ENCODE results near the gene CFAP46.
"Not testable (repeated sequence)": the region's sequence is repeated elsewhere in the genome, so short reads cannot be mapped to it uniquely, and the experiment has no call there.

Gene CFAP46

DNA sequence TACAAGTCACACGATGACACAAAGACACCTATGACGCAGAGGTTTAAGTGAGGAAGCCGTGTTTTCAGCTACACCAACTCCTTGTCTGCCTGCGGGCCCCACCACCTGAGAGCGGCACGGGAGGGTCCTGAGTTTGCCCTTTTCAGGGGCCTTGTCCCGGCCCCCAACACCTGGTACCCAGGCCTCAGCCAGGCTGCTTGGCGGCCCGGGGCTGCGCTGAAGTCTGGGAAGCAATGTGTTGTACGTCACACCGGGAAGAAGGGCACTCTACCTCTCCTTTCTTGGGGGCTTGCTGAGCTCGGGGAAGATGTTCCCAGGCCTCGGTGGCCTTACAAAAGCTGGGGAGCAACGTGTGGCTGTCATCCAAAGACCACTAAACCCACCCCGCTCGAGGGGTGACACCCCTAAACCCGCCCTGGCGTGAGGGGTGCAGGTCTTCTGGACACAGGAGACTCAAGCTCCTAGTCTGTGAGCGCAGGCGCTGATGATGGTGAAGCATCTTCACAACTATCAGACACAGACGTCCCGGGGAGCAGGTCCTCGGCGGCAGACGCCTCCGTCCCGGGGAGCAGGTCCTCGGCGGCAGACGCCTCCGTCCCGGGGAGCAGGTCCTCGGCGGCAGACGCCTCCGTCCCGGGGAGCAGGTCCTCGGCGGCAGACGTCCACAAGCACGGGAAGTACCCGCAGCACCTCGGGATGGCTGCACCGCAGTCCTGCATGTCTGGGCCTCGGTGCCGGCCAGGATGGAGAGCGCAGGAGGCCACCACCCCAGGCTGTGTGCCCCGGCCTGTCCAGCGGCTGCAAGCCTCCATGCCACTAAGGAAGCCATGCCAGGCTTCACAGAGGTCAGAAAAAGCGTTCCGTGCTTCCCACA is 15.4 kb downstream of the CFAP46 start:
- no peak for DNase-seq (ENCODE audit: low read depth)

DNA sequence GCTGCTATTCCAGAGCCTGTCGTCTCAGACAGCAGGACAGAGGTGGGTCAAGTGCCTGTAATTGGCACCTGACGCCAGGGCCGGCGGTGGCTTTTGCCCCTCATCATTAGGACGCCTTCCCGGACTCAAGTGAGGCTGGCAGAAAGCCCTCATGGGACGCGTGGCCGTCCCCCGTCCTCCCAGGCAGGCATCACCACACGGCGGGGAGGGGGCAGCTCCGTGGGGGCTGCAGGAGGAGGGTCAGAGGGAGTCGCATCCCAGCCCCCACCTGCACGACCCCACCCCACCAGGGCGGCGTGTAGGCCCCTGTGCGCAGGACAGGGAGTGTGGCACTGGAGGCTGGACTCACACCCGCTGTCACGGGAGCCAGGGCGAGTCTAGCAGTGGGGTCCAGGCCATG is 16.3 kb downstream of the CFAP46 start:
- DNase-seq (ENCODE audit: low read depth): no peak

DNA sequence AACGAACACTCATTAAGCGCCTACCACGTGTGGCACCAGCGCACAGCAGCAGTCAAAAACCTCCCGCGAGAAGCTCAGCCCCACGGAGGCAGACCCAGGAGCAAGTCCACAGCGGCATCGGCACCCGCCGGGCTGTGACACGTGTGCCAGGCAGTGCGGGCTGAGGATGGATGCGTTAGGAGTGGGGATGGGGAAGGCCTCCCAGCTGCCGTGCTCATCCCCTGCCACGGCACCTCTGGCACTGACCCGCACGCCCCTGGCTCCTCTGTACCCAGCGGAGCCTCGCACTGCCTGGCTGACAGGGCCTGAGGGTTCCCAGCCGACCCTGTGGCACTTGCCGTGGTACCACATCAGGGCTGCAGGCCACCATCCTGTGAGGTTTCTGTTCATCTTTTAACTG is 16.8 kb downstream of the CFAP46 start:
- no peak for DNase-seq (ENCODE audit: low read depth)

DNA sequence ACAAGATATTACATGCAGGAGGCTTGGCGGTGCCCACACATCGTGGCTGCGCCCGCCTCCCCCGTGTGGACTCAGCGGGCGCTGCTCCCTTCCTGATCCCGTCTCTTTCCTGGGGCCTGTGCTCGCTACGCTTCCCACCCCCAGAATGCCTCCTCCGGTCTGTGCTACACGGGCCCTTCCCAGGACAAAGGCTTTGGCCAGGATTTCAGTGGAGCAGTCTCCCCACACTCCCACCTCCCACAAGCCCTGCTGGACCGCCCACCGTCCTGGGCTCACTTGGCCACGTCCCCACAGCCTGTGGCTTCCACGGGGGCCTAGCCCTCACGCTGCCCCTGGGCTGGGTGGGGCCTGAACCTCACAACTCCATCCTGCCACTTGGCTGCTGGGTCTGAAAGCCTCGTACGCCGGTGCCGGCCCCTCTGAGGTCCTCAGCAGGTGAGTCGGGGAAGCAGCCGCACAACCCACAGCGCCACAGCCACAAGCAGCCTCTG is 17.3 kb downstream of the CFAP46 start:
- no peak for DNase-seq (ENCODE audit: low read depth)

DNA sequence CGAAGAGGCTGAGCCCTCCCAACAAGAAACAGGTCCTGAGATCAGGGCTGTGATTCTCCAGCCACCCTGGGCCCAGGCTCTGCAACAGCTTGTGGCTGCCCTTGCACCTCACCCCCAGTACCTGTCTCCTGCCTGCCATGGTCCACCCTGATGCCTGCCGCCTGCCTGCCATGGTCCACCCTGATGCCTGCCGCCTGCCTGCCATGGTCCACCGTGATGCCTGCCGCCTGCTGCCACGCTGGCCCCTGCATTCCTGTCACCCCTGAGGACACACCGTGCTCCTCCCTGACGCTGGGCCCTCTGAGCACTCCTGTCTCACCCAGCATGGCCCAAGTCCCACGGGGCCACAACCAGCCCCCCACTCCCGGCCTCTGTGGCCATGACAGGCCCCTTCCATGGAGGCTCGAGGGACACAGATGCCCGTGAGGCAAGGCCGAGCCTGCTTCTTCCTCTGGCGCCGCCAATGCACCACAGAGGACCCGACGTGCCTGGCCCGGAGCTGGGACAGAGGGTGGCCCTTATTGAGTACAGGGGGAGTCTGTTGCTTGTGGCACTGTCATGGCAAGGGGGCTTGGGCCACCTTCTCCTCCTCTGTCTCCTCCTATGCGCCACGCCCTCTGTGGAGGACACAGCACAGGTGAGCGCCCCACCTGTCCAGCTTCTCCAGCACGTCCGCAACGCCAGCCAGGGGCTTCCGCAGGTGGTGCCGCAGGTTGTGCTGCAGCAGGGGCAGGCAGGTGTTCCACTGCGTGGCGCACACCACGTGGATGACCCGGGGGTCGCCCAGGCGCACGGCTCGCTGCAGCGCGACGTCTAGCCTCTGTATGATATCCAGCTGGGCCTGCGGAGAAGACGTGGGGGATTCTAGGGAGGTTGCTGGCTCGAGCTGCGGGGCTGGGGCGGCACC is 18.1 kb downstream of the CFAP46 start:
- no peak for DNase-seq (ENCODE audit: low read depth)

DNA sequence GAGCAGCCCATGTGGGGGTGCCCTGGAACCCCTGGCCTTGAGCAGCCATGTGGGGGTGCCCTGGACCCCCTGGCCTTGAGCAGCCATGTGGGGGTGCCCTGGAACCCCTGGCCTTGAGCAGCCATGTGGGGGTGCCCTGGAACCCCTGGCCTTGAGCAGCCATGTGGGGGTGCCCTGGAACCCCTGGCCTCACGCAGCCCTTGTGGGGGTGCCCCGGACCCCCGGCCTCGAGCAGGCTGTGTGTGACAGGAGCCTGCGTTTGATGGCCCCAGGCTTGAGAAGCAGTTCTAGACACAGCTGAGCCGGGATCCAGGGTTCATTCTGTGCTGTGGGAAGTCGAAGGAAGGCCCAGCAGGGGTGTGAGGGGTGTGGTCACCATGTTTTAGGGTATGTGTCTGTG is 19.0 kb downstream of the CFAP46 start:
- not testable (repeated sequence) for DNase-seq (ENCODE audit: low read depth)

DNA sequence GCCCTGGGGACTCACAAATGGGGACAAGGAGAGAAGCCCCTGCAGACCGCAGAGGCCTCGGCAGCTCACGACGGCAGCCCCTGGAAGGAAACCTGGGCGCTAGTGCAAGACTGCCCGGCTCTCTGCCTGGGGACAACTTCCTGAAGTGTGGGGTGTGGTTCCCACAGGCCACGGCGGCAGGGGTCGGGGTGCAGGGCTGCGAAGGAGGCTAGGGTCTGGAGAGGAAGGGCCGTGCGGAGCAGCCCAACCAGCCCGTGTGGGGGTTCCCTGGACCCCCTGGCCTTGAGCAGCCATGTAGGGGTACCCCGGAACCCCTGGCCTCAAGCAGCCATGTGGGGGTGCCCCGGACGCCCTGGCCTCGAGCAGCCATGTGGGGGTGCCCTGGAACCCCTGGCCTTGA is 19.5 kb downstream of the CFAP46 start:
- DNase-seq (ENCODE audit: low read depth): no peak

DNA sequence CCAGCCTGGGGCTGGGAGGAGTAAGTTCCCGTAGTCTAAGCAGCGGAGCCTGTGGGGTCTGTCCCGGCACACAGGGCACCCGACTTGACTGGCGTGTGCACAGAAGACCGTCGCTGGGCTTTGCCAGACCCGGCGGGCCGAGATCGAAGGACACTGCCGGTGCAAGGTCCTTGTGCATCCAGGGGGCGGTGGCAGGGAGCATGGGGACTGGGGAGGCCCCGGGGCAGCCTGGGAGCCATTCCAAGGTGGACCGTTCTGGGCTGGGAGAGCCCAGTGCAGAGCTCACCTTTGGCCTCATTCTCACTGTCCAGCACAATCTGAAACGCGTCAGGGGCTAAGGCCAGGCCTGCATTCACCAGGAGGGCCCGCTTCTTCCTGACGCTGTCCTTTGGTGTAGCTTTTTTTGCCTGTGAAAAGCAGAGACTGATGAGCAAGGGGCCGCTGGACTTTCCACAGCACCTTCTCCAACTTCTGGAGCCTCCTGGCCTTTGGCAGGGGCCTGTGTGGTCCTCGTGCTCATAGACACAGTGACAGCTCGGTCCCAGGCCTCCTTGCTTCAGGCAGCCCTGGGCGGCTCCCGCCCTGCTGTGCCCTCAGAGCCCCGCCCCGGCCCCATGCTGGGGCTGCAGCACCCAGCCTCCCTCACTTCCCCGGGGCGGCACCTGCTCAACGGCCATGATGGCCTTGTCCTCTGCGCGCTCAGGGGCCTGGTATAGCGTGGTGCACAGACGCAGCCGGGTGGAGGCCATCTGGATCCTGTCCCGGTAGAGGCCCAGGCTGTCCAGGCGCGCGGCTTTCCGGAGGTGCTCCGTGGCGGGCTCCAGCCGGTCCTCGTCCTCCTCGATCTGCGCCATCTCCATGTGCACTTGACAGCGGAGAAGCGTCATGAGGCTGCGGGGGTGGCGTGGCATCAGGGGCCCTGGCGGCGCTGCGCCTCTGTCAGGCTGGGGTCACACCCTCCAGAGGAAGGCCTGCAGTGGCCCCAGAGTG is 20.3 kb downstream of the CFAP46 start:
- DNase-seq (ENCODE audit: low read depth): no peak

DNA sequence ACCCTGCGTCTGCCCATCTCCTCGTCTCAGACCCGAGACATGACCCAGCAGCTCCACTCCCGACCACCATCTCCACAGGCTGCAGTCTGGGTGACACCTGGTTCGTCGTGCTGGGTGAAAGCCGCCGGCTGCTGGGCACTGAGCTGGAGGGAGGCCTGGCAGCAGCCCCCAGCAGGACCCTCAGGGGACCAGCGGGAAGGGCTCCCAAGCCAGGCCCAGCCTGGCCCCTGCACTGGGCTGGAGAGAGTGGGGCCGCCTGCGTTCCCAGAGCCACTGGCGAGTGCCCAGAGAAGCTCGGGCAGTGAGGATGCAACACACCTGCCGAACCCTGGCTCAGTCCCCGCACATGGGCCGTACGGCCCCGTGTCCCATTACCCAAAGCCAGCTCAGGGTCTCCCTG is 21.3 kb downstream of the CFAP46 start:
- no peak for DNase-seq (ENCODE audit: low read depth)

DNA sequence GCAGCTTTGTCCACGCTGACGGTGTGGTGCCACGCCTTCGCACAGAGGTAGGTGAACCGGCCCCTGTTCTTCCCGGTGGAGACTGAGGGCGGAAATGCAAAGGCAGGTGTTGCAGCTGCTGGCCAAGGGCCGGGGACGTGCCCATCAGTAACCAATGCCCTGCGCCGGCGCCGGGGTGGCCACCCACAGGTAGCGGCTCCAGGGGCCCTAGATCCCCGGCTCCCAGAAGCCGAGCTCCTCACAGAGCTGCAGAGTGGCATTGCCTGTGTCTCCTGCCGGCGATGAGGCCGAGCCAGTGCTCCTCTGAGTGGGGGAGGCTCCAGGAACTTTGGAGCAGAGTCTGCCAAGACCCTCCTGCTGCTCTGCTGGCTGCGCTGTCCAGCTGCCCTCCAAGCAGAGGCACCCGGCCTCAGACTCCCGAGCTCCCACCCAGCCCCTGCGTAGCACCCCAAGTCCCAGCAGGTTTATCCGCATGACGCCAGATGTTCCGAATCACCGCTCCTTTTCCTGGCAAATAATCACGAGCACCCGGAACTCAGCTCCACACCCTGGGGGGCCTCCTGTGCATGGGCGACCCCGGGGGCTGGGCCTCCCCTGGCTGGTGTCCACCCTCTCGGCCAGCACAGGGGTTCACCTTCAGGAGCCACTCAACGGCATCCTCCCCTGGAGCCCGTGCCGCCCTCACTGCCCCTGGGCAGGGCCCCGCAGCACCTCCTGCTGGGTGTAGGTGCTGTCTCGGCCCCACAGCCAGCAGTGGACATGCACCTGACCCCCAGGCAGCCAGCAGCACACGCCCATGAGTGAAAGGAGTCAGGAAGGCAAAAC is 22.1 kb downstream of the CFAP46 start:
- no peak for DNase-seq (ENCODE audit: low read depth)

DNA sequence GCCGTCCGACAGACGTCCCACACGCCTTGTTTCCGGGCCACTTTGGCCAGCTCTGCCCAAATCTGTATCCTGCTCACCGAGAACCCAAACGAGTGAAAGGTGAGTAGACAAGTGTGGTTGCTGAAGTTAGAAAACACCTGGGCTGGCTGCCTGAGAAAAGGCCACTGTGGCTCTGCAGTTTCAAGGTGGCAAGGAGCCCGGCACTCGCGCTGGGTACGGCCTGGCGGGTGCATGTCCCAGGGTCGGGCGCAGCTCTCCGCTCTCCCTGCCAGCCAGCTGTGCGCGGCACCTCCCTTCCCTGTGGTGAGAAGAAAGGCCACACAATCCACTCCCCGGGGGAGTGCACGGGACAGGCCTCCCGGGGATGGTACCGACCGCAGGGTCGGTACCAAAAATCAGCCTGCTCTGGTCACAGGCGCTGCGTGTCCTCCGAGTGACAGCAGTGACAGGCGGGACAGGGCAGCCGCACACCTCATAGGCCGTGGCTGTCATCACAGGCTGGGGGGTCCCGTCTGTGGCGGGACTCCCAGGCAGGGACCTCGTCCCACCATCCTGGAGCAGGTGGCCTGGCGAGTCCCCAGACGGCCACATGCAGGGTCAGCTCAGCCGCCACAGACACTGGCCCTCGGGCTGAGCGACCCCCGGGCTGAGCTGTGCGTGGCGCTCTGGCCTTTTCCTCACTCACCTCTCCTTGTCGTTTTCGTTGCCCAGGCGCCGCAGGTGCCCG is 22.8 kb downstream of the CFAP46 start:
- no peak for DNase-seq (ENCODE audit: low read depth)

DNA sequence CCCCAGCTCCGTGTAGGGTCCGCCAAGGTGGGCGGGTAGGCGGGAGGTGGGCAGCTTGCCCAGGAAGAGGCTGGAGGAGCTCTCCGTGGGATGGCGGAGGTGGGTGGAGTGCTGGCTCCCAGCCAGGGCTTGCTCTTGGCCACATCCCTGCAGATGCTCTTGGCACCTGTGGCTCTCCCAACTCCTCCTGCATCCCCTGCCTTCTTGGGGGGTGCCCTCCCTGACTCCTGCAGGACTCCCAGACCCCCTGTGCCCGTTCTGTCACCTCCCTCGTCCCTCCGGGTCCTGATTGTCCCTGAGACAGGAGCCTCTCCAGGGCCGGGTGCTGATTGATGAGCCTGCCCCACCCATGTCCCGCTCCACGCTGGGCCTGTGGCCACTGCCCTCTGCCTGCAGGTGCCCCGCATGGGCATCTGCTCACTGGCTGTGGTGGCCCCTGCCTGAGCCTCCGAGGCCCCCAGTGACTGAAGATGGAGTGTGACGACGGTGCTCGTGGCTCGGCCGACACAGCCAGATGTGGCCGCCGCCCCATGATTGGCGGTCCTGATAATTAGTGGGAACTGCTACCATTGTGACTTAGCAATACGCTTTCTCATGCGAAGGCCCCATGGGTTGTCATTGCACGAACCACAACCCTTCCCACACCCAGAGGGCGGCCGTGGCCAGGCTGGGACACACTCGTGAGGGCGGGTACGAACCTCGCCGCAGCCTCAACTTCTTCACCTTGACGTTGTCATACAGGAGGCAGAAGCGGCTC is 23.6 kb downstream of the CFAP46 start:
- no peak for DNase-seq (ENCODE audit: low read depth)

DNA sequence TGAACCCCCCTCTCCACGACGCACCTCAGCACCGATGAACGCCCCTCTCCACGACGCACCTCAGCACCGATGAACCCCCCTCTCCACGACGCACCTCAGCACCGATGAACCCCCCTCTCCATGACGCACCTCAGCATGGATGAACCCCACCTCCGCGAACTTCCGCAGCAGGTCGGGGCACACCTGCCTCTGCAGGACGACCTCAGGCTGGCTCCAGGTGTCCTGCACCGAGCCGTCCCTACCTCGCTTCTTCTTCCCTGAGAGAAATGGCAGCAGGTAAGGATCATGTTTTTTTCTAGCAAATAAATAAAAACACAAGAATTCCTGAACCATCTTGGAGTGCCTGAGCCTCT is 24.1 kb downstream of the CFAP46 start:
- DNase-seq (ENCODE audit: low read depth): no peak

DNA sequence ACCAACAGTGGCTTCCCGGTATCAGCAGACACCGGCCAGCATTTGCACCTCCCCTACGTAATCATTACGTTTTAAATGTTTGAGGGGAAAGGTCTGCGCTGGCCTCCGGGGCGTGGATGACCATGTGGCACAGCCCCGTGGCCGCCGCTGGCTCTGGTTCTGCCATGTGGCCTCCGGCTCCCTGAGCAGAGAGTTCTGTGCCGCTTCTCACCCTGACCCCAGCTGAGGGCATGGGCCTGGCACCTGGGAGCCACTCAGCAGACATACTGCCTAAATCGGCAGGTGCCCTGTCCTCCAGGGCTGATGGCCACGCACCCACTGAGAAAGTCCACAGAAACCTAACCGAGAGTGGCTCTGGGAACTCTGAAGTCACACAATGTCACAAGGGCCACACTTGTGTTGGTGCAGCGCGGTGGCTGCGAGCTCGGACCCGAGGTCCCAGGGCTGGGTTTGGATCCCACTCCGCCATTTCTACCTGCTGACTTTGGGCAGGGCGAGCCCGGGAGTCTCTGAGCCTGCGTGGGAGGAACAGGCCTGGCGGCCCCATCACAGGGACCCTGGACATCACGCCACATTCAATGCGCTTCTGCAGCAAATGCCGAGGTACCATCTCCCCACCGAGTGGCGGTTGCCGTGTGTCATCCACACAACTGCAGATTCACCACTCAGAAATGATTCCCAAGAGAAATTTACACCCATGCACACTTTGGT is 25.3 kb downstream of the CFAP46 start:
- no peak for DNase-seq (ENCODE audit: low read depth)

DNA sequence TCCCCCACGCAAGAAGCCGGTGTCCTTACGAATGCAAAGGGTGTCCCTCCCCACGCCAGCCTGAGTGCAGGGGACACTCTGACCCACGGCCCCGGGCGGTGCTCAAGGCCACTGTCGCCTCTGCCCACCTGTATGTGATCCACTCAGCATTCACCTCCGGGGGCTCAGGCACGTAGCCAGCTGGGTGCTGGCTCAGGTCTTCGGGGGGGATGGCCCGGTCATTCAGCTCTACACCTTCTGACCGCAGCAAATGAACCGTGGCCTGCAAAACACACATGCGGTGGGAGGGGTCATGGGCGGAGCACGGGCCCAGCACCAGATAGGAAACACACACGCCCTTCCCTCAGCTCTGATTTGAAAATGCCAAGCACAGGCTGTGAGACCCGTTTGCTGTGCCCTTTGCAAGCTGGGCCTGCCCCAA is 25.9 kb downstream of the CFAP46 start:
- DNase-seq (ENCODE audit: low read depth): no peak

DNA sequence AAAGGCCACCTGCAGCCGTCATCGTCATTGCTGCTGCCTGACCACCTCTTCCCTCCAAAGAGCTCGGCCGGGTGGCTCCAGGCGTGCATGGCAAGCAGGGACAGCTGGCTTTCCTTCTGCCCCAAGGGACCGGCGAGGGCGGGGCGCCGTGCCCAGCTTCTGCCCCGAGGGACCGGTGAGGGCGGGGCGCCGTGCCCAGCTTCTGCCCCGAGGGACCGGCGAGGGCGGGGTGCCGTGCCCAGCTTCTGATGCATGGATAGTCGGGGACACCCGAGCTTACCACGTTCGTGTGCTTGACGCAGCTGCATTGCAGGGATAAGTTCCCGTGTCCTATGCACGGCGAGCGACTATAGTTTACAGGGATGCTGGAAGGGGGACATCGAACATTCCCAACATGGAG is 27.0 kb downstream of the CFAP46 start:
- DNase-seq (ENCODE audit: low read depth): no peak

DNA sequence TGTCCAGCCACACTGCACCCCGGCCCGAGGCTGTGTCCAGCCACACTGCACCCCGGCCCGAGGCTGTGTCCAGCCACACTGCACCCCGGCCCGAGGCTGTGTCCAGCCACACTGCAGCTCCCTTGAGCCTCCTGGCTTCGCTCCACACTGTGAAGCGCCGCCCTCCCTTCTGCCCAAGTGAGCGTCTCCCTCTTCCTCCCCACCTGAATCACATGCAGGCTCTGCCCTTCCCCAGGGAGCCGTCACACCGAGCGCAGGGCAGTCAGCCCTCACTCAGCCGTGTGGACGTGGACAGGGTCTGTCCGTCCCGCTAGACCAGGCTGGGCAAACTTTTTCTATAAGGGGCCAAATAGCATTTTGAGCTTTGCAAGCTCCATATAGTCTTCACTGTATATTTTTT is 27.6 kb downstream of the CFAP46 start:
- no peak for DNase-seq (ENCODE audit: low read depth)

DNA sequence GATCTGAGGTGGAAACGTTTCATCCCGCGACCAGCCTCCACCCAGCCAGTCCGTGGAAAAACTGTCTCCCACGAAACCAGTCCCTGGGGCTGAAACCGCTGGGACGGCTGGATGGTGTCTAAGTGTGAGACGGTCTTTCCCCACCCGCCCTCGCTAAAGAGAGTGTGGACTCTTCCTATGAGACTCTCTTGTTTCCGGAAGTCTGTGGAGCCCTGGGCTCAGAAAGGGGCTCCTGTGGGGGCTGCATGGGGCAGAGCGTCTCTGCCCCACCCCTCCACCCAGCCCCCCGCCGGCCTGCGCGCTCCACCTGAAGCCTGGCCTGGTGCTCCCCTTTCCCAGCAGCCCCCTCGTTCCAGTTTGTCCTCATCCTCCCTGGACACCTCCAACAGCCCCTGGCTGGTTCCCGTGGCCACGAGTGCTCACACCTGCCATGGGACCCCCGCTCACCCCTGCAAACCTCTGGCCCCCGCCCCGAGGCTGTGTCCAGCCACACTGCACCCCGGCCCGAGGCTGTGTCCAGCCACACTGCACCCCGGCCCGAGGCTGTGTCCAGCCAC is 28.7 kb downstream of the CFAP46 start:
- no peak for DNase-seq (ENCODE audit: low read depth)
